GM12878 (cell line): ENCODE results near the gene LRRC74B. TPM values are rescaled to one million over a fixed set of nuclear protein-coding genes. Genes with fewer than 3 reads are reported as not detected.

Experiments
- ATAC-seq: fragments of 200-7000 bp; cut with Tn5 transposase; 3 replicates; pipeline ENCODE4 v1.9.1; 2020; ENCODE audit warnings: mild to moderate bottlenecking, moderate library complexity
- BruUV-seq: library from RNA; stranded (reverse); fragments of 400-500 nt; replicated peaks from 2 replicates; lab custom pipeline; 2021; lab: Mats Ljungman, UMichigan
- CTCF ChIA-PET: fragments of 300-600 bp; sonication (Branson Sonifier 250); formaldehyde crosslinking; extraction: SDS; loops from one replicate; lab custom pipeline; 2021; ENCODE audit warnings: inconsistent platforms; lab: Yijun Ruan, JAX
- POLR2A ChIA-PET: fragments of 350-600 bp; formaldehyde crosslinking; extraction: SDS; loops from one replicate; lab custom pipeline; 2021; ENCODE audit warnings: inconsistent platforms; lab: Charles Lee
- RAD21 ChIA-PET: fragments of 300-600 bp; sonication (Branson Sonifier 250); formaldehyde crosslinking; loops from one replicate; lab custom pipeline; 2023; ENCODE audit warnings: antibody characterized with exemption; ENCODE audit not compliant: unreplicated experiment; lab: Charles Lee
- SMC1A ChIA-PET: fragments of 300-600 bp; sonication (Branson Sonifier 250); formaldehyde crosslinking; loops from one replicate; lab custom pipeline; 2023; ENCODE audit not compliant: unreplicated experiment, uncharacterized antibody; lab: Charles Lee
- DNase-seq: peaks from one replicate; pipeline ENCODE4 v3.0.0-alpha.2; 2011; ENCODE audit warnings: low read depth, low spot score
- FAIRE-seq: peaks from 3 replicates; lab custom pipeline; 2011; peaks lifted over from hg19 to GRCh38; lab: Jason Lieb, UNC
- H2AFZ ChIP-seq: 2 replicates; pipeline ENCODE4 v1.6.0; 2011; ENCODE audit warnings: low read depth, low read length, control low read depth; ENCODE audit not compliant: control insufficient read depth
- H3K27ac ChIP-seq: 2 replicates; pipeline ENCODE4 v1.5.1; 2011; ENCODE audit warnings: control low read depth; ENCODE audit not compliant: control insufficient read depth, insufficient read depth
- H3K27me3 ChIP-seq, 2 experiments: replicated peaks in 1 of 2; 2 replicates each; pipeline versions ENCODE4 v1.6.0 to v1.6.1; 2011; ENCODE audit warnings: low read length in 1 of 2; ENCODE audit not compliant: control insufficient read depth in 2 of 2, insufficient read depth in 2 of 2
- H3K36me3 ChIP-seq, 2 experiments: 2 replicates each; pipeline ENCODE4 v1.5.1; 2011; ENCODE audit warnings: low read length in 1 of 2; ENCODE audit not compliant: control insufficient read depth in 2 of 2, insufficient read depth in 2 of 2
- H3K4me1 ChIP-seq: 2 replicates; pipeline ENCODE4 v1.6.1; 2011; ENCODE audit warnings: mild to moderate bottlenecking, low read length, moderate library complexity, mixed read lengths; ENCODE audit not compliant: control insufficient read depth, insufficient read depth
- H3K4me2 ChIP-seq: 2 replicates; pipeline ENCODE4 v1.6.0; 2011; ENCODE audit warnings: control low read depth; ENCODE audit not compliant: control insufficient read depth, insufficient read depth
- H3K4me3 ChIP-seq: fragments of 200-600 bp; sonication (generic); 2 replicates; pipeline ENCODE4 v1.5.1; 2016
- H3K79me2 ChIP-seq: 2 replicates; pipeline ENCODE4 v1.6.0; 2011; ENCODE audit warnings: low read length; ENCODE audit not compliant: control insufficient read depth, insufficient read depth
- H3K9ac ChIP-seq: 2 replicates; pipeline ENCODE4 v1.8.0; 2011; ENCODE audit warnings: low read length, control low read depth, mixed read lengths; ENCODE audit not compliant: control insufficient read depth, insufficient read depth
- H3K9me3 ChIP-seq: replicated peaks from 3 replicates; pipeline ENCODE4 v1.5.1; 2011; ENCODE audit warnings: mild to moderate bottlenecking, low read length; ENCODE audit not compliant: control insufficient read depth, insufficient read depth
- H4K20me1 ChIP-seq: 2 replicates; pipeline ENCODE4 v1.6.0; 2011; ENCODE audit not compliant: control insufficient read depth, insufficient read depth
- ASH2L ChIP-seq: fragments of 300-600, 200-600 bp; sonication (generic); IDR thresholded peaks from 2 replicates; pipeline ENCODE4 v1.6.1; 2017; ENCODE audit warnings: low read depth, mild to moderate bottlenecking, borderline replicate concordance
- ATF7 ChIP-seq: fragments of 450-650 bp; IDR thresholded peaks from 2 replicates; pipeline ENCODE4 v1.6.1; 2016; ENCODE audit warnings: low read depth, mild to moderate bottlenecking
- BHLHE40 ChIP-seq, 2 experiments: fragments of 450-650 bp in 1 of 2; IDR thresholded peaks; 2 replicates each; pipeline ENCODE4 v1.6.1; 2011 to 2017; ENCODE audit warnings: low read depth in 2 of 2, borderline replicate concordance in 1 of 2, improper control_type of control experiment in 1 of 2, low read length in 1 of 2, mild to moderate bottlenecking in 1 of 2
- CUX1 ChIP-seq: IDR thresholded peaks from 2 replicates; pipeline ENCODE4 v1.6.1; 2012; ENCODE audit warnings: improper control_type of control experiment, low read depth, low read length; ENCODE audit not compliant: insufficient replicate concordance
- DPF2 ChIP-seq: fragments of 450-650 bp; IDR thresholded peaks from 2 replicates; pipeline ENCODE4 v1.6.1; 2017; ENCODE audit warnings: mild to moderate bottlenecking
- E4F1 ChIP-seq: fragments of 450-650 bp; IDR thresholded peaks from 2 replicates; pipeline ENCODE4 v1.6.1; 2018; ENCODE audit warnings: borderline replicate concordance, mild to moderate bottlenecking; ENCODE audit not compliant: partially characterized antibody
- FOS ChIP-seq: IDR thresholded peaks from 3 replicates; pipeline ENCODE4 v1.6.1; 2011; ENCODE audit warnings: borderline replicate concordance; ENCODE audit not compliant: insufficient read length; ENCODE audit errors: extremely low read depth
- HDGF ChIP-seq: fragments of 450-650 bp; IDR thresholded peaks from 2 replicates; pipeline ENCODE4 v1.6.1; 2016; ENCODE audit warnings: antibody characterized with exemption
- JUNB ChIP-seq: IDR thresholded peaks from 2 replicates; pipeline ENCODE4 v1.6.1; 2016; ENCODE audit warnings: antibody characterized with exemption, mild to moderate bottlenecking
- JUND ChIP-seq: IDR thresholded peaks from 2 replicates; pipeline ENCODE4 v1.6.1; 2012; ENCODE audit warnings: low read depth, mild to moderate bottlenecking, low read length, improper control_type of control experiment, moderate library complexity
- MEF2A ChIP-seq: IDR thresholded peaks from 2 replicates; pipeline ENCODE4 v1.6.1; 2011; ENCODE audit warnings: low read depth, mild to moderate bottlenecking, low read length, moderate library complexity; ENCODE audit not compliant: insufficient read depth
- PML ChIP-seq: IDR thresholded peaks from 2 replicates; pipeline ENCODE4 v1.6.1; 2012; ENCODE audit warnings: low read length, inconsistent platforms
- RBBP5 ChIP-seq: fragments of 200-600 bp; sonication (generic); conservative IDR thresholded peaks from 2 replicates; pipeline ENCODE4 v1.6.1; 2016
- SMAD1 ChIP-seq: fragments of 450-650 bp; IDR thresholded peaks from 2 replicates; pipeline ENCODE4 v1.6.1; 2018; ENCODE audit warnings: mild to moderate bottlenecking, low read depth; ENCODE audit not compliant: partially characterized antibody
- SMARCA5 ChIP-seq: fragments of 450-650 bp; IDR thresholded peaks from 2 replicates; pipeline ENCODE4 v1.6.1; 2017; ENCODE audit warnings: mild to moderate bottlenecking
- TCF12 ChIP-seq: IDR thresholded peaks from 2 replicates; pipeline ENCODE4 v1.6.1; 2011; ENCODE audit warnings: low read depth, mild to moderate bottlenecking, low read length
- TCF3 ChIP-seq: IDR thresholded peaks from 2 replicates; pipeline ENCODE4 v1.6.1; 2012; ENCODE audit warnings: low read depth, mild to moderate bottlenecking, low read length, borderline replicate concordance; ENCODE audit not compliant: insufficient read depth
- ZNF384 ChIP-seq: IDR thresholded peaks from 2 replicates; pipeline ENCODE4 v1.6.1; 2012; ENCODE audit warnings: low read depth, mild to moderate bottlenecking, low read length, improper control_type of control experiment, borderline replicate concordance
- ZNF622 ChIP-seq: fragments of 450-650 bp; IDR thresholded peaks from 2 replicates; pipeline ENCODE4 v1.6.1; 2017; ENCODE audit warnings: mild to moderate bottlenecking, inconsistent platforms
- WGBS: methylation state at CpG from one replicate; pipeline ENCODE4 v1.1.6; 2016; ENCODE audit warnings: low lambda C conversion rate; ENCODE audit not compliant: insufficient replicate concordance, insufficient coverage; ENCODE audit errors: missing lambda C conversion rate; 5-methylcytosine and 5-hydroxymethylcytosine counted together
- in situ Hi-C: fragments of 300-500 bp; cut with MboI; formaldehyde crosslinking; loops from 9 replicates; pipeline ENCODE4 v1.14.3; 2018; ENCODE audit warnings: mixed read lengths
- intact Hi-C: fragments of 100-400 bp; cut with micrococcal nuclease; formaldehyde crosslinking; loops from one replicate; pipeline ENCODE4 v1.14.2; 2022; ENCODE audit not compliant: unreplicated experiment
- polyA plus RNA-seq, 11 experiments: library from polyadenylated mRNA; depleted of rRNA in 4 of 11; unstranded in 6 of 11; stranded (reverse) in 5 of 11; fragments of >200 nt; fragmentation: Nextera tagmentation in 4 of 11; fragmentation: Illumina TruSeq in 1 of 11; extraction: Ambion mirVana in 4 of 11; extraction: Trizol in 1 of 11; gene quantifications; 1 replicate in 1 of 11; 2 replicates in 10 of 11; pipeline versions ENCODE4 v1.2.1 to v1.2.3, GENCODE V29; 2011 to 2016; ENCODE audit warnings: inconsistent platforms in 2 of 11, missing spikeins in 2 of 11, low read depth in 1 of 11
- total RNA-seq, 4 experiments: library from RNA; depleted of rRNA in 3 of 4; stranded (reverse); fragments of >200 nt in 3 of 4; fragmentation: Illumina TruSeq in 1 of 4; extraction: Trizol in 1 of 4; gene quantifications; 2 replicates each; pipeline versions ENCODE4 v1.2.1 to v1.2.3, GENCODE V29; 2013 to 2021

Gene LRRC74B
- total and polyA plus RNA-seq, 10 of the 15 experiments (the other 5 are each of a cell fraction or from before 2014, with no cell fraction given) = not detected

- no peak for TF ChIP-seq TCF12
- no peak for TF ChIP-seq HDGF
- TF ChIP-seq PML = no peak
- no peak for TF ChIP-seq ZNF384
These were observed 33.2 kb downstream of the LRRC74B start (continued) for GRCh38 chr22:21078916-21079315.

- Histone ChIP-seq H3K79me2 (no peaks in the 10 kb centered on the region), H2AFZ (no peak overlapping the region), H3K4me3 (no peak overlapping the region), H3K27me3 (no peaks in the 10 kb centered on the region; a peak in 1 of 4 replicates), H3K9me3 (no peaks in the 10 kb centered on the region), H3K4me2 (no peak overlapping the region), H4K20me1 (no peaks in the 10 kb centered on the region), H3K9ac (no peak overlapping the region), H3K36me3 (no peaks in the 10 kb centered on the region), H3K27ac (no peak overlapping the region), H3K4me1 (no peaks in the 10 kb centered on the region)
- ChIA-PET RAD21 (no interaction called here), POLR2A (no interaction called here), CTCF (no interaction called here), SMC1A (no interaction called here)
- 56% methylated on average over 5 of the region's 5 CpGs for WGBS
- BruUV-seq = no TSS peak
- ATAC-seq (no peak), FAIRE-seq (no peak), DNase-seq (no peak)
- intact Hi-C loops = no loop called here
- in situ Hi-C loops = no loop called here
- TF ChIP-seq SMAD1 = no peak
- no peak for TF ChIP-seq ATF7
- no peak for TF ChIP-seq CUX1
- TF ChIP-seq DPF2 = no peak
- no peak for TF ChIP-seq RBBP5
- TF ChIP-seq JUNB = no peak
- no peak for TF ChIP-seq BHLHE40 (IDR thresholded peaks at IDR 0.05; ENCODE audit: borderline replicate concordance in 1 of 2, low read depth in 2 of 2, low read length in 1 of 2)
- no peak for TF ChIP-seq JUND
- no peak for TF ChIP-seq FOS
- no peak for TF ChIP-seq ZNF622
- TF ChIP-seq MEF2A = no peak
- TF ChIP-seq SMARCA5 = no peak
- no peak for TF ChIP-seq ASH2L
- no peak for TF ChIP-seq E4F1
- TF ChIP-seq TCF3 = no peak
These were observed 33.7 kb downstream of the LRRC74B start for GRCh38 chr22:21079493-21079892.
